NT2/D1 (cell line): ENCODE measurements around the gene LMX1B.

Experiments used
- YY1 ChIP-seq: IDR thresholded peaks from 2 replicates; pipeline ENCODE4 v1.6.1; 2011; ENCODE audit not compliant: insufficient read length, insufficient read depth
- ZNF274 ChIP-seq: IDR thresholded peaks from 2 replicates; pipeline ENCODE4 v1.6.1; 2011; ENCODE audit warnings: mild to moderate bottlenecking, low read depth, low read length

- no peak for TF ChIP-seq YY1
- no peak for TF ChIP-seq ZNF274
Measured at GRCh38 chr9:126692759-126693427, 79.2 kb downstream of the LMX1B start.
